A549 (cell line): ENCODE measurements around the gene MAD1L1. TPM values are rescaled to one million over a fixed set of nuclear protein-coding genes. Genes with fewer than 3 reads are reported as not detected.

ENCODE experiments used
- ATAC-seq, 2 experiments: fragments of 200-7000 bp in 1 of 2; fragments of >200 bp in 1 of 2; cut with Nextera tagmentation in 1 of 2; cut with Tn5 transposase in 1 of 2; 3 replicates each; pipeline versions ENCODE4 v1.8.0 to v1.9.1; 2018 to 2020; ENCODE audit warnings: mild to moderate bottlenecking in 1 of 2, moderate library complexity in 1 of 2
- CTCF ChIA-PET: fragments of 300-600 bp; sonication (Branson Sonifier 250); formaldehyde crosslinking; extraction: SDS; loops from one replicate; lab custom pipeline; 2021; ENCODE audit warnings: antibody characterized with exemption, inconsistent platforms; lab: Yijun Ruan, JAX
- POLR2A ChIA-PET: fragments of 350-600 bp; formaldehyde crosslinking; extraction: SDS; loops from one replicate; lab custom pipeline; 2021; ENCODE audit warnings: antibody characterized with exemption, inconsistent platforms; lab: Yijun Ruan, JAX
- DNase-seq, 2 experiments: peaks; one replicate each; pipeline versions ENCODE4 v3.0.0 to v3.0.0-alpha.2; 2011 to 2016; ENCODE audit warnings: low read depth in 1 of 2, low spot score in 1 of 2
- FAIRE-seq: peaks from 2 replicates; lab custom pipeline; 2011; peaks lifted over from hg19 to GRCh38; lab: Jason Lieb, UNC
- H3K27ac ChIP-seq, 2 experiments: fragments of >200 bp; sonication (Bioruptor Twin); formaldehyde crosslinking; 3 replicates each; pipeline ENCODE4 v1.5.1; 2016 to 2017
- H3K4me1 ChIP-seq: fragments of >200 bp; sonication (Bioruptor Twin); formaldehyde crosslinking; 3 replicates; pipeline ENCODE4 v1.6.1; 2016
- H3K4me2 ChIP-seq: fragments of >200 bp; sonication (Bioruptor Twin); formaldehyde crosslinking; 3 replicates; pipeline ENCODE4 v1.6.1; 2016
- H3K4me3 ChIP-seq: fragments of >200 bp; sonication (Bioruptor Twin); formaldehyde crosslinking; 3 replicates; pipeline ENCODE4 v1.5.1; 2016
- H3K9me3 ChIP-seq: fragments of >200 bp; sonication (Bioruptor Twin); formaldehyde crosslinking; 3 replicates; pipeline ENCODE4 v1.6.1; 2016
- CBX2 ChIP-seq: fragments of 200-600 bp; sonication (generic); IDR thresholded peaks from 2 replicates; pipeline ENCODE4 v1.6.1; 2016; ENCODE audit warnings: low read depth, mild to moderate bottlenecking, borderline replicate concordance
- CBX8 ChIP-seq: fragments of 200-600 bp; sonication (generic); IDR thresholded peaks from 2 replicates; pipeline ENCODE4 v1.6.1; 2016
- FOSL2 ChIP-seq, 2 experiments: fragments of 450-650 bp in 1 of 2; fragments of >200 bp in 1 of 2; sonication (Bioruptor Twin) in 1 of 2; formaldehyde crosslinking; IDR thresholded peaks; 2 replicates each; pipeline versions ENCODE4 v1.5.0 to v1.6.1; 2016 to 2020; ENCODE audit warnings: mild to moderate bottlenecking in 1 of 2, moderate library complexity in 1 of 2
- FOXS1 ChIP-seq: fragments of 250-450 bp; sonication (Bioruptor Pico); IDR thresholded peaks from 2 replicates; pipeline ENCODE4 v1.5.0; 2020; ENCODE audit warnings: mild to moderate bottlenecking, moderate library complexity
- JUNB ChIP-seq: fragments of >200 bp; sonication (Bioruptor Twin); formaldehyde crosslinking; IDR thresholded peaks from 2 replicates; pipeline ENCODE4 v1.6.1; 2016
- KDM5A ChIP-seq: fragments of 200-600 bp; sonication (generic); IDR thresholded peaks from 2 replicates; pipeline ENCODE4 v1.6.1; 2016; ENCODE audit warnings: antibody characterized with exemption, mild to moderate bottlenecking
- MAFK ChIP-seq: fragments of 450-650 bp; IDR thresholded peaks from 2 replicates; pipeline ENCODE4 v1.6.1; 2014; ENCODE audit not compliant: partially characterized antibody
- MAX ChIP-seq: IDR thresholded peaks from 2 replicates; pipeline ENCODE4 v1.6.1; 2012
- MYC ChIP-seq: IDR thresholded peaks from 2 replicates; pipeline ENCODE4 v1.6.1; 2012; ENCODE audit warnings: mild to moderate bottlenecking, inconsistent platforms, low read length, improper control_type of control experiment, borderline replicate concordance
- NFE2L2 ChIP-seq: fragments of 150-350 bp; conservative IDR thresholded peaks from 2 replicates; pipeline ENCODE4 v1.6.1; 2014; ENCODE audit warnings: low read length
- NR3C1 ChIP-seq: fragments of >200 bp; sonication (Bioruptor Twin); formaldehyde crosslinking; IDR thresholded peaks from 3 replicates; pipeline ENCODE4 v1.6.1; 2017
- PBX3 ChIP-seq: IDR thresholded peaks from 2 replicates; pipeline ENCODE4 v1.6.1; 2012
- PHF8 ChIP-seq: fragments of 200-600 bp; sonication (generic); IDR thresholded peaks from 2 replicates; pipeline ENCODE4 v1.6.1; 2016; ENCODE audit warnings: low read depth, mild to moderate bottlenecking, antibody characterized with exemption, moderate library complexity, borderline replicate concordance
- POLR2A ChIP-seq: IDR thresholded peaks from 2 replicates; pipeline ENCODE4 v1.6.1; 2012; ENCODE audit warnings: mild to moderate bottlenecking, low read length
- POLR2AphosphoS2 ChIP-seq: conservative IDR thresholded peaks from 2 replicates; pipeline ENCODE4 v1.6.1; 2012; ENCODE audit warnings: low read length, improper control_type of control experiment, inconsistent platforms
- RCOR1 ChIP-seq: fragments of 150-350 bp; IDR thresholded peaks from 2 replicates; pipeline ENCODE4 v1.6.1; 2014; ENCODE audit warnings: antibody characterized with exemption, low read length, low read depth
- REST ChIP-seq: fragments of 200-600 bp; sonication (generic); IDR thresholded peaks from 2 replicates; pipeline ENCODE4 v1.6.1; 2016; ENCODE audit warnings: antibody characterized with exemption, mild to moderate bottlenecking, moderate library complexity
- RNF2 ChIP-seq: fragments of 200-600 bp; sonication (generic); IDR thresholded peaks from 2 replicates; pipeline ENCODE4 v1.6.1; 2016; ENCODE audit warnings: low read depth, mild to moderate bottlenecking, antibody characterized with exemption, moderate library complexity, borderline replicate concordance
- TP53 ChIP-seq: fragments of 250-450 bp; sonication (Bioruptor Pico); IDR thresholded peaks from 2 replicates; pipeline ENCODE4 v1.5.0; 2021; ENCODE audit warnings: mild to moderate bottlenecking, moderate library complexity
- ZNF302 ChIP-seq: fragments of 250-450 bp; sonication (Bioruptor Pico); IDR thresholded peaks from 2 replicates; pipeline ENCODE4 v1.9.0; 2021; ENCODE audit warnings: inconsistent platforms, mild to moderate bottlenecking, moderate library complexity
- ZSCAN20 ChIP-seq: fragments of 250-450 bp; sonication (Bioruptor Pico); IDR thresholded peaks from 2 replicates; pipeline ENCODE4 v1.8.0; 2022; ENCODE audit warnings: mild to moderate bottlenecking, moderate library complexity
- WGBS: methylation state at CpG from one replicate; pipeline ENCODE4 v1.1.6; 2017; ENCODE audit errors: missing lambda C conversion rate; 5-methylcytosine and 5-hydroxymethylcytosine counted together
- polyA plus RNA-seq, 4 experiments: library from polyadenylated mRNA; depleted of rRNA in 3 of 4; stranded (reverse); fragments of >200 nt; fragmentation: RNase III in 1 of 4; extraction: RNeasy Plus Mini Kit Qiagen cat#74134 plus additional on column Dnase treatment in 1 of 4; gene quantifications; 2 replicates in 3 of 4; 3 replicates in 1 of 4; pipeline ENCODE4 v1.2.3, GENCODE V29; 2011 to 2017

Gene MAD1L1
- polyA plus RNA-seq, 2 of the 4 experiments (the other 2 are of a cell fraction): 13.6 to 16.6 TPM

DNA sequence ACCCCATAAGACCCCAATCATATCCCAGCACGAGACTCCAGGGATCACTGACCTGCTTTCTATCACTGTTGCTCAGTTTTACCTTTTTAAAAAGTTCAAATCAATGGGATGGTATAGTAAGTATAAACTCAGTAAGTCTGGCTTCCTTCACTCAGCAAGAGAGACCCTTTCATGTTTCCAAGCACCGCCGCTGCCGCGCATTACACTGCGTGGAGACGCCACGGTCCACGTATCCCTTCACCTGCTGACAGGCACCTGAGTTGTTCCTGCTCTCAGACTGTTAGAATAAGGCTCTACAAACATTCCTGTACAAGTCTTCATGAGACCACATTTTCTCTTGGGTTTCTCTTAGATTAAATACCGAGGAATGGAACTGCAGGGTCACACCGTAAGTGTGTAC lies 28.3 kb downstream of the MAD1L1 start (continued):
- TF ChIP-seq FOSL2 (IDR thresholded peaks at IDR 0.05) (no peak), FOSL2 (CRISPR knock-in tag; IDR thresholded peaks at IDR 0.05) (no peak), NFE2L2 (no peak)

DNA sequence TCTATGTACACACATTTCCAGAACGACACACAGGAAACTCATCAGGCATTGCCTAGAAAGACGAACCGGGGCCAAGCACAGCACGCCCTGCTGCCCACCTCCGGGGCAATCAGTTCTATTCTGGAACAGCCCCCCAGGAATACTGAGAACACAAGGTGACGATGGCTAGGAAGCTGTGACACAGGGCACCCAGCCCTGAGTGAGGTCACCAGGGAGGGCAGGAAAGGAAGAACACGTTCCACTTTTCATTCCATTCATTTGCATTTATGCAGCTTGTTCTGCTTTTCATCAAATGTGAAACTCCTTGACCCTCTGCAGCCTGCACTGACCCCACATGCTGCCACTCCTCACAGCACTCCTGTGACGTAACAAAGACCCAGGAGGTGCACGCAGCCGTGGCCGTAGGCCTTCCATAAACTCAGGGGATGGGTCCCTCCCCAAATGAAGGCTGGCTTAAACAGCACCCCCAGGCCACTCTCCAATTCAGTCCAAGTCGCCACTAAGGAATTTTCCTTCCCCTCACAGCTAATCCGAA lies 28.9 kb downstream of the MAD1L1 start:
- POLR2A ChIA-PET: no interaction called here
- Histone ChIP-seq H3K4me2 (no peak overlapping the region), H3K9me3 (no peaks in the 10 kb centered on the region), H3K4me1 (no peaks in the 10 kb centered on the region), H3K27ac (no peak overlapping the region)
- no peak; a peak in 1 of 6 replicates for ATAC-seq
- no peak for TF ChIP-seq TP53
- no peak for TF ChIP-seq POLR2AphosphoS2
- TF ChIP-seq CBX8: no peak
- no peak for TF ChIP-seq RNF2
- TF ChIP-seq JUNB: no peak
- TF ChIP-seq MAFK: no peak
- TF ChIP-seq ZNF302 (CRISPR knock-in tag): no peak
- no peak for TF ChIP-seq MAX
- no peak for TF ChIP-seq FOXS1
- TF ChIP-seq MYC: no peak
- no peak for TF ChIP-seq CBX2
- TF ChIP-seq KDM5A: no peak
- TF ChIP-seq POLR2A: no peak
- no peak for TF ChIP-seq NR3C1
- TF ChIP-seq REST: no peak
- TF ChIP-seq PBX3: no peak
- TF ChIP-seq ZSCAN20 (CRISPR knock-in tag): no peak
- no peak for TF ChIP-seq PHF8
- TF ChIP-seq RCOR1: no peak
- TF ChIP-seq, all 56 proteins: peak for 0
- 87% methylated on average over 13 of the region's 13 CpGs for WGBS
- CTCF ChIA-PET: no interaction called here
- no peak overlapping the region for H3K4me3 ChIP-seq
- DNase-seq: no peak
- no peak for FAIRE-seq
